Epithelial cell of esophagus (primary cell): ENCODE measurements around the gene FAM13C.

ENCODE experiments used
- DNase-seq: peaks from one replicate; pipeline ENCODE4 v3.0.0; 2010; ENCODE audit warnings: low read depth
- H3K4me3 ChIP-seq: 2 replicates; pipeline ENCODE4 v1.5.1; 2011; ENCODE audit warnings: mild to moderate bottlenecking, low read length, control low read depth
- TF ChIP-seq, protein P1 (sequence below): IDR thresholded peaks from 2 replicates; pipeline ENCODE4 v1.5.1; 2011; ENCODE audit warnings: low read depth, mild to moderate bottlenecking, low read length, control low read depth, inconsistent platforms; ENCODE audit not compliant: insufficient read depth; ENCODE audit errors: missing control alignments

FAM13C gene

DNA sequence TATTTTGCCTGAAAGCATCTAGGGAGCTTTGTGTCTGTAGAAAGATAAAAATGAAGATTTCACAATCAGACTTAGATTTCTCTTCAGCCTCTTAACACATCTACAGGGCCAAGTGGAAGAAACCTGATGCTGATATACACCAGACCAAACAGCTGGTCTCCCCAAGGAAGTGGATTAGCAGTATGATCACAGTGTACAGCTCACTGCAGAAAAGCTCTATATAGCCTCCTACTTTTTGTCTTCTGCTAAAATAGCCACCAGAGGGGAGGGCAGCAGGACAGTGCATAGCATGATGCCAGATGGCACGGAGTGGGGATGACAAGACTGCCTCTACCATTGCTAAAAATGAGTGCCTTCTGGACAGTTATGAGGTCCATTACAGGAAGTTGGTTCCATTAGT lies 16.0 kb downstream of the FAM13C start:
- TF ChIP-seq, protein P1, sequence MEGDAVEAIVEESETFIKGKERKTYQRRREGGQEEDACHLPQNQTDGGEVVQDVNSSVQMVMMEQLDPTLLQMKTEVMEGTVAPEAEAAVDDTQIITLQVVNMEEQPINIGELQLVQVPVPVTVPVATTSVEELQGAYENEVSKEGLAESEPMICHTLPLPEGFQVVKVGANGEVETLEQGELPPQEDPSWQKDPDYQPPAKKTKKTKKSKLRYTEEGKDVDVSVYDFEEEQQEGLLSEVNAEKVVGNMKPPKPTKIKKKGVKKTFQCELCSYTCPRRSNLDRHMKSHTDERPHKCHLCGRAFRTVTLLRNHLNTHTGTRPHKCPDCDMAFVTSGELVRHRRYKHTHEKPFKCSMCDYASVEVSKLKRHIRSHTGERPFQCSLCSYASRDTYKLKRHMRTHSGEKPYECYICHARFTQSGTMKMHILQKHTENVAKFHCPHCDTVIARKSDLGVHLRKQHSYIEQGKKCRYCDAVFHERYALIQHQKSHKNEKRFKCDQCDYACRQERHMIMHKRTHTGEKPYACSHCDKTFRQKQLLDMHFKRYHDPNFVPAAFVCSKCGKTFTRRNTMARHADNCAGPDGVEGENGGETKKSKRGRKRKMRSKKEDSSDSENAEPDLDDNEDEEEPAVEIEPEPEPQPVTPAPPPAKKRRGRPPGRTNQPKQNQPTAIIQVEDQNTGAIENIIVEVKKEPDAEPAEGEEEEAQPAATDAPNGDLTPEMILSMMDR = no peak
- no peak overlapping the region for H3K4me3 ChIP-seq
- DNase-seq = no peak

DNA sequence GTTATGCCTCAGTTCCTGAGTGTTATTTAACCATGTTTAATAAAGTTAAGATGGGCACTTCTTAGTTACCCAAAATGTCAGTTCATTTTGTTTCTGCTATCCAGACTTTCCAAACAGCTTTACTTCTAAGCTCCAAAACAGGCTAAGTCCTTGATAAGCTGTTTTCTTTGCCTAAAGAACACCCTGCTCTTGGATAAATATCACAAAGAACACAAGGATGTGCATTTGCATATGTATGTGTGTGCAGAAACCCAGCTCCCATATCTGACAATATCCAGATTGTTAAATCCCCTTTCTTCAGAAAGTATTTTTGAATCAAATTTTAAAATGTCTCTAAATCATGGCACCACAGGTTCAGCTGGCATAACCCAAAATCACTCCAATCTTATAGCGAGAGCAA lies 19.6 kb downstream of the FAM13C start:
- no peak for DNase-seq
- TF ChIP-seq, protein P1 = no peak
- H3K4me3 ChIP-seq = no peak overlapping the region

DNA sequence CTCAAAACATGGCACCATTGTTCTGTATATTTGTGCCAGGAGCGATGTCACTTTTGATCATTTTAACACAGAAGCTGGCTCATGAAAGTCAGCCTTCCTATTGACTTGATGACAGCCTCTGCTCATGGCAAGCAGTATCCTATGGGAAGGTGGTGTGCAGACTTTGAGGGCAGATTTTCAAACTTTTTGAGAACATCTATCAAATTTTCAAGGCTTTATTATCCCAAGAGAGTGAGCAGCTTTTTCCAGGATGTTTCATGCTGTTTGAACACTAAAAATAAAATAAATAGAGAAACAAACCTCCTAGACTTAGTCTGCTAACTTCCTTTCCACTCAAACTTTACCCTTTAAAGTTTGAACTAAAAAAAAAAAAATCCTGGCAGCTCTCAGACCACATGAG lies 20.3 kb downstream of the FAM13C start:
- TF ChIP-seq, protein P1 = no peak
- DNase-seq = no peak
- H3K4me3 ChIP-seq = no peak overlapping the region

DNA sequence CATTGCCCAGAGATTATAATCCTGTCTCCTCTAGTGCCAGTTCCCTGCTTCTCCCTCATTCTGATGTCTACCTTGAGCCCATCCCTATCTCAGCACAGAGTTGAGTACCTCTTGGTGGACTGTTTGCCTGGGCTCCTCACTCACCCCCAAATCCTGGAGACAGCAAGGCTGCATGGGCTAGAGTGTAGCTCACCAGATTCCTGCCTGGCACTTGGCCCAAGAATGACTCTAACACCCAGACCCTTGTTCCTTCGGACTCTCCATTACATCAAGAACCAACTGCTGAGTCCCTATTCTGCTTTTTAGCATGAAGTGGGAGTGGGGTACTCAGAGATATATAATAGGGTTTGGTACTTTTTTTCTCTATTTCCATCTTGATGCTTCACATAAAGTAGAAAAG lies 22.1 kb downstream of the FAM13C start:
- H3K4me3 ChIP-seq = no peak overlapping the region
- no peak for DNase-seq
- TF ChIP-seq, protein P1 = no peak

DNA sequence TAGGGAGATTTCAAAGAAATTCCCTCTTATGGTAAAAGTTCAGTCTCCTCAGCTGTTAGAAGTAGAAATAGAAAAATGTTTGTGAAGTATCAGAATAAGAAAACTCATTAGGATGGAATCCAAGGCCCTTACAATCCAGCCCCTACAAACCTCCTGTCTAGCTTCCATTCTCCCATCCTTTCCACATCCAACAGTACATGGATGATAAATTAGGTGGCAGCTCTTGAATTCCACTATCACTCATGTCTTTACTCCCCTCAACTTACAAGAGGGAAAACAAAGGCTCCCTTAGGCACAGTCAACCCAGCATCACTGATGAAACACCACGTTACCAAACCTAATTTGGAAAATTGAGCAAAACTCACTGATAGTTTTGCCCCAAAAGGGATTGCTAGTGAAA lies 23.0 kb downstream of the FAM13C start:
- TF ChIP-seq, protein P1 = no peak
- no peak for DNase-seq
- no peak overlapping the region for H3K4me3 ChIP-seq

DNA sequence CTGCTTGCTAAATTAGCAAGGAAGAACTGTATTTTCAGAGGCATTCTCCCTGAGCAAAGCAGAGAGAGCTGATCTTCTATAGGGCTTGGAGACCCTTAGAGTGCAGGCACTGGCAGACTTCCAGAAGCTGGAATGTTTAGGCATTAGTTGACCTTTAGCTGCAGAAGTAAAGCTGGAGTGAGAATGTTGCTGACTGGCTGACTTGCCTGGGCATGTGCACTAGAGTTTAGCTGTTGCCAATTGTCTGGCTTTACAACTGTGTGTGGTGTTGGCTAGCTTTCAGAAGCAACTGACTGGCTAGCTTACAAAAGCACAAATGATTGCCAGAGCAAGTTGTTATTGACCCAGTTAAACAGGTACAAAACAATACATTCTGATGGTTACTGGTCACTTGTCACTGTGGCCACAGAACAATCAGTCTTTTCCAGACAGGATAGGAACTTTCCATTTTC lies 25.1 kb downstream of the FAM13C start:
- H3K4me3 ChIP-seq = no peak overlapping the region
- DNase-seq = peak; percentile 89
- TF ChIP-seq, protein P1 = no peak

DNA sequence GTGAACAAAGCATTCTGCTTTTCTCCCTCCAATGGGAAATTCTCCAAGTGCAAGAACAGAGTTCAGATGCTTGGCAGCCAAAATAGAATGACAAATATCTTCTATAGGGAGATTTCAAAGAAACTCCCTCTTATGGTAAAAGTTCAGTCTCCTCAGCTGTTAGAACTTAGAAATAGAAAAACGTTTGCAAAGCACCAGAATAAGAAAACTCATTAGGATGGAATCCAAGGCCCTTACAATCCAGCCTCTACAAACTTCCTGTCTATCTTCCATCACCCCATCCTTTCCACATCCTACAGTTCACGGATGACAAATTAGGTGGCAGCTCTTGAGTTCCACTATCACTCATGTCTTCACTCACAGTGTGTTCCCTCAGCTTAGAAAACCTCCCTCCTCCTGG lies 25.7 kb downstream of the FAM13C start:
- DNase-seq = peak; percentile 24
- no peak overlapping the region for H3K4me3 ChIP-seq
- TF ChIP-seq, protein P1 = no peak
